GM21717 (cell line): ENCODE results near the gene ECHDC3.

Experiments used
- ATAC-seq: cut with Tn5 transposase; IDR thresholded peaks from one replicate; pipeline ENCODE4 v1.9.1; 2021; ENCODE audit warnings: mild to moderate bottlenecking, moderate library complexity; ENCODE audit not compliant: unreplicated experiment

Gene ECHDC3

DNA sequence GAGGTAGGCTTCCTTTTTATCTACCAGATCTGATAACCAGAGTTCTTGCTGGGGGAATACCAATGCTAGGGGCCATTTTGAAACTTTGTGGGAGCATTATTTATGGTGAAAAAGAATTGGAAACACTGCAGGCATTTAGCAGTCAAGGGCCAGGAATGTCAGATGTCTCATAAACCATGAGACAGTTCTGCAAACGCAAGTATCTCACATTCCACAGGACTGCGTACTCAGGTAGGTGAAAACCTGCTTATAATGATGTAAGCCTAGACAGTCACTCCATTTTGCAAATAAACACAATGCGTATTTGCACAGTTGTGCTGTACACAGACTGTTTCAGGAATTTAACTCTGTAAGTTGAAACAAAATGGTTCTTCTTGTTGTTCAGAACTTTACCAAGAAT lies 33.9 kb downstream of the ECHDC3 start:
- no peak for ATAC-seq

DNA sequence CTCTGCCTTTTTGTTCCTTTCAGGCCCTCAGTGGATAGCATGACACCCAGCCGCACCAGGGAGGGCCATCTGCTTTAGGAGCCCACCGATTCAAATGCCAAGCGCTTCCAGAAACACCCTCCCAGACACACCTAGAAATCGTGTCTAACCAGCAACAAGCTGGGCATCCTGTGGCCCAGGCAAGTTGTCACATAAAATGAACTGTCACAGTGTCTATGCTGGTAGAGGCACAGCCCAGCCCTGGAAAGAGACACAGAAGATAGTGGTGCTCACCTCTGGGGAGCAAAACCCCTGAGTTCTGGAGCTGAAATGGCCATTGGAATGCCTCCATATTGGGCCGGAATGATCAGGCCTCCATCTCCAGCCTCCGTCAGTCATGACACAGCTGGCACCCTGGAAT lies 38.9 kb downstream of the ECHDC3 start:
- ATAC-seq = no peak

DNA sequence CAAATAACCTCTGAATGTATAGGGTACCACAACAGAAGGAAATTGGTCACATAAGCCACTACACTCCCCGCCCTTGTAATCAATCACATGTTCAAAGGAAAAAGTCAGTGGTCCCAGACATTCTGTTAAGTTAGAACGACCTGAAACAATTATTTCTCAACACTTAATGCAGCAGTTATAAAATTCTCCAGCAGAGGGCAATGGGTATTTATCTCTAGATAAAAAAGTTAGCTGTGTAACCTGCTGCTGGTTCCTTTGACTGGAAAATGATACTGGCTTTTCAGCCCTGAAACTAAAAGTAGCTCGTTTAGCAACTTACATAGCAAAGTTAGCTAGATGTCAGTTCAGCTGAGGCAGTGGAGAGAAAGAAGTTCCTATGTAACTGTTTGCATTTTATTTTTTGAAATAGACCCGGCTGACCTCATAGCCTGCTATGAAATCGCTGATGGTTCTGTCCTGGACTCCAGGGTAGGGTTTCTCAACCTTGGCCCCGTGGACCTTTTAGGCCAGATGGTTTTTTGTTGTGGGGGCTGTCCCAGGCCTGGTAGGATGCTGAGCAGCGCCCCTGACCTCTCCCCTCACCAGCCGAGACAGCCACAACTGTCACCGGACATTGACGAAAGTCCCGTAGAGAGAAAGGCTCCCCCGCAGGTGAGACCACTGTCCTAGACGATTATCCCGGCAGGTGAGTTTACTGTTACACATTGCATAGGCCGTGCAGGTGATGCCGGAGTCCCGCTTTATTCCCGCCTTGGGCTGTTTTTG lies 40.8 kb downstream of the ECHDC3 start:
- peak; percentile 69 for ATAC-seq

GRCh38 chr10:11783558-11783865 lies 41.3 kb downstream of the ECHDC3 start:
- no peak for ATAC-seq

- ATAC-seq = no peak
Observed at GRCh38 chr10:11787374-11787773, 45.2 kb downstream of the ECHDC3 start.

DNA sequence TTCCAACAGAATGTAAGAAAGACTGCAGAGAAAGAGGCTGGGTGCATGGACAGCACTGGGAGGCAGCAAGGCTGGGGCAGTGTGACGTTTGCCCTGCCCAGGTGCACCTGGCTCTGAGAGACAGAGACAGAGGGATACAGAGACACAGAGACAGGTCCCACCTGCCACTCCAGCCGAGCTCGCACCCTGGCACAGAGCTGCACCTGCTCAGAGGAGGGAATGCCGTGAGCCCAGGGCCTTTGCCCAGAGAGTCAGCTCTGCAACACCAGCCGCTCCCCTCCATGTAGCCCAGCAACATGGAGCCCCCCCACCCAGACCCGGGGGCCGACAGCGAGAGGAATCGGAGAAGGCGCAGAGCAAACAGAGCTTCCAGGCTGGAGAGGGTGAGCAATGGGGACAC lies 45.7 kb downstream of the ECHDC3 start:
- ATAC-seq = no peak

DNA sequence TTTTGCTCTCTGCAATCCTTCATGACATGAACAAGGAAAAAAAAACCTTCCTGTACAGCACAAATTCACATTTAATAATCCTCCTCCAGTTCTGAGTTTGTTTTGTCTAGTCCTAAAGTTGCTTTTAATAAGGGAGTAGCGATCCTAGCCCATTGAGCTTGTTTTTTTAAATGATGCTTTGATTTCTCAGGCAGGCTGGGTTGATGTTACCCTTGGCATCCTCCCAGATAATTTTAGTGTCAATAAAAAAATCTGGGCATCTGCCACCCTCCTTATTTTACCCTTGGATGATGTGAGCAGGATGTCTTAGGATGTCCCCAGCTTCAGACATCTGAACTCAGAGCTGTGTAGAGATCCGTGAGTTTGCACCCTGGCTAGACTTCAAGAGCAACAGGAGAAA lies 47.1 kb downstream of the ECHDC3 start:
- no peak for ATAC-seq

- no peak for ATAC-seq
Observed at GRCh38 chr10:11789956-11790355, 47.8 kb downstream of the ECHDC3 start.

- ATAC-seq = no peak
Observed at GRCh38 chr10:11793762-11794479, 51.7 kb downstream of the ECHDC3 start.

DNA sequence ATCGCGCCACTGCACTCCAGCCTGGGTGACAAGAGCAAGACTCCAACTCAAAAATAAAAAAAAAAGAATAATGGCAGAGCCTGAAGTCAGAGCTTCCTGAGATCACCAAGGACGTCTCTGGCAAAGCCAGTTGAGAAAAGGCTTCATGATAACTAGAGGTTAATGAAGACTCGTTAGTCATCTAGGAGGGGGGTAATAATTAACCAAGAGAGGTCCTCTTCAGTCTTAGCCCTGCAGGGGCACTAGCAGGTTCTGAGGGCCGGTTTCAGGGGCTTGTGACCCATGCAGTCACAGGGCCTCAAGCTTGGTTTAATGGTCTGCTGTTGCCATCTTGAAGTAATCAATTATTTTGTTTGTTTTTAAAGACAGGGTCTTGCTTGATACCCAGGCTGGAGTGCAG lies 52.4 kb downstream of the ECHDC3 start:
- ATAC-seq = no peak

- no peak for ATAC-seq
Observed at GRCh38 chr10:11795101-11795920, 53.1 kb downstream of the ECHDC3 start.

DNA sequence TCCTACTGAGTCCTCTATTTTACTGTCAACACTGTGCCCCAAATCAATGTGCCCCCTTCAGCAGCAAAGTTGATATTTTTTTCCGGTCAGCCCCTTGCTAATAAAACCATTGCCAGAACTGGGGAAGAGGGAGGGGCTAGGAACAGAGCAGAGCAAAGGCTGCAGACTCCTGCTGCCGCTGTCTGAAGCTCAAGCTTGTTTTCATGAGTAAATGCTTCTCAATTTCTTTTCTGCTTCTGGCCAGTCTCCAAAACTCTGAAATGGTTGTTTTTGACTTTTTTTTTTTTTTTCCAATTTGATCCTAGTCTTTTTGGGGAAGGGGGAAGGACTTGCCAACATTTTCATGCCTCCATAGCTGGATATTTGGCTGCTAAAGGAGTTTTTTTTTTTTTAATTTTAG lies 54.3 kb downstream of the ECHDC3 start:
- no peak for ATAC-seq

DNA sequence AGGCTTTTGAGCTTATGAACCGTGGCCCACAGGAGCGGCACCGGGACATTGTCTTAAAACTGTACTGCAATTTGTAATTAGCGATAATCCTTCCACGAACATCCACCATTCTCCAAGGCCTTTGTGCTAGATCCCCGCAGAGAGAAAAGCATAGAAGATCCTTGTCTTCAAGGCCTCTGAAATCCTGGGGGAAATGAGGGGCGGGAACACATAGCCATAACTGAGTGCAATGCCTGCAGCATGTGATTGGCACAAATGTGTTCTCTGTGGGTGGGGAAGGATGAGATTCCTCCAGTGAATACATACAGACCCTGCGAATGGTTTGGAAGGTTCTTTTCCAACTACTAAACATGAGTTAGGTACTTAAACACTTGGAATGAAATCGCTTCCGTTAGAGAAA lies 55.1 kb downstream of the ECHDC3 start:
- no peak for ATAC-seq

GRCh38 chr10:11797847-11798633 lies 55.9 kb downstream of the ECHDC3 start:
- ATAC-seq = no peak

DNA sequence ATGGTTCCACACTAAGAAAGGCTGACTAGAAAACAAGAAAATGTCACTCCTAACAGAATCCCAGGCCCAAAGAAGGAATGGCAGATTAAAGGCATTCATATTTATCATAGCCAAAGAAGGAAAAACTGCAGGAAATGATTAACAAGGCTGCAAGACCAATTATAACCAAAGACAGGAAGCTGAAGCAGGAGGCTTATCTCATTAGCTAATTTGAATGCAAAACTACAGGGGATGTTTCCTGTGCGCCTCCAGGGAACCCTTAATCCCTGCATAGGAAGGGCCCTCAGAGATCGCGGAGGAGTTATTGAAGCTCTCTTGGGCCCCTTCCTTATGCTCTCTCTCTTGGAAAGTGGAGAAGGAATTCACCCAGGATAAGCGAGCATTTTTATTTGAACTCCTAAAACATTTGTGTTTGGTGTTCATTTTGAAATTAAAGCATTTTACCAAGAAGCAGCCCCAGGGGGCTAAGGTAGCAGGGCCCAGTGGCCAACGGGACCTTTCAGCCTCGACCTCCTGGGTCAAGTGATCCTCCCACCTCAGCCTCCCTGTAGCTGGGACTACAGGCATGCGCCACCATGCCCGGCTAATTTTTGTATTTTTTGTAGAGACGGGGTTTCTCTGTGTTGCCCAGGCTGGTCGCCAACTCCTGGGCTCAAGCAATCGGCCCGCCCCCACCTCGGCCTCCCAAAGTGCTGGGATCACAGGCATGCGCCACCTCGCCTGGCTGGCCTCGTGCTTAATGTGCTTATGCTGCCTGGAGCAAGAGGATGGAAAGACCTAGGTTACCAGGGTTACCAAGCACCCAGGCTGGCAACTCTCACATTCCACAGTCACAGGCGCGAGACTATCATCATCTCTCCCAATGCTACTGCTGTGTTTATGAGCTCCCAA lies 56.9 kb downstream of the ECHDC3 start:
- no peak for ATAC-seq

GRCh38 chr10:11799736-11800080 lies 57.5 kb downstream of the ECHDC3 start:
- ATAC-seq = no peak

GRCh38 chr10:11804336-11804735 lies 62.2 kb downstream of the ECHDC3 start:
- ATAC-seq = no peak

DNA sequence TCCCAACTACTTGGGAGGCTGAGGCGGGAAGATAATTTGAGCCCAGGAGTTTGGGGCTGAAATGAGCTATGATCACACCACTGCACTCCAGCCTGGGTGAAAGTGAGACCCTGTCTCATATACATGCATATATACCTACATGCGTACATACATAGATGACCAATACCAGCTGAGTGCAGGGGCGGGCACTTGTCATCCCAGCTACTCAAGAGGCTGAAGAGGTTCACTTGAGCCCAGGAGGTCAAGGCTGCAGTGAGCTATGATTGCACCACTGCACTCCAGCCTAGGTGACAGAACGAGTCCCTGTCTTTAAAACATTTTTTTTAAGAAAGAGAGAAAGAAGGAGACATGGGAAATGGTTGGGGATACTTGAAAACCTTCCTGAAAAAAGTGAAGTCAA lies 63.6 kb downstream of the ECHDC3 start:
- no peak for ATAC-seq

- ATAC-seq = no peak
Observed at GRCh38 chr10:11806706-11807105, 64.5 kb downstream of the ECHDC3 start.

DNA sequence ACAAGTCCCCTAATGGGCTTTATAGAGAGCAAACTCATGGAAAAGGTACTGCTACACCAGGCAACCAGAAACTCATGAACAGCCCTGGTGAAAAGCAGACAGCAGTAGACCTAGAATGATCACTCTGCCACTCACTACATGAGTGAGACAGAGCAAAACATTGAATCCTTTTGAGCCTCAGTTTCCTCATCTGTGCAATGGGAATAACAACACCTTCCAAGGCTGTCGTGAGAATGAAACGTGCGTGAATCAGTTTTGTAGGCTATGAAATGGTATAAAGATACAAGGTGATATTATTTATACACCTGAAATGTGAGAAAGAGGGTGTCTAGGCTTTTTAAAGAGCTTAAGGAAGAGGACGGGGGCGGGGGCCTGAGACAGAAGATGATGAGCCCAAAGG lies 66.6 kb downstream of the ECHDC3 start:
- no peak for ATAC-seq
